GM18858 (cell line): Measurements from ENCODE around the gene ARL15.

Experiments
- ATAC-seq: cut with Tn5 transposase; IDR thresholded peaks from one replicate; pipeline ENCODE4 v1.9.1; 2021; ENCODE audit not compliant: unreplicated experiment

The ARL15 gene

DNA sequence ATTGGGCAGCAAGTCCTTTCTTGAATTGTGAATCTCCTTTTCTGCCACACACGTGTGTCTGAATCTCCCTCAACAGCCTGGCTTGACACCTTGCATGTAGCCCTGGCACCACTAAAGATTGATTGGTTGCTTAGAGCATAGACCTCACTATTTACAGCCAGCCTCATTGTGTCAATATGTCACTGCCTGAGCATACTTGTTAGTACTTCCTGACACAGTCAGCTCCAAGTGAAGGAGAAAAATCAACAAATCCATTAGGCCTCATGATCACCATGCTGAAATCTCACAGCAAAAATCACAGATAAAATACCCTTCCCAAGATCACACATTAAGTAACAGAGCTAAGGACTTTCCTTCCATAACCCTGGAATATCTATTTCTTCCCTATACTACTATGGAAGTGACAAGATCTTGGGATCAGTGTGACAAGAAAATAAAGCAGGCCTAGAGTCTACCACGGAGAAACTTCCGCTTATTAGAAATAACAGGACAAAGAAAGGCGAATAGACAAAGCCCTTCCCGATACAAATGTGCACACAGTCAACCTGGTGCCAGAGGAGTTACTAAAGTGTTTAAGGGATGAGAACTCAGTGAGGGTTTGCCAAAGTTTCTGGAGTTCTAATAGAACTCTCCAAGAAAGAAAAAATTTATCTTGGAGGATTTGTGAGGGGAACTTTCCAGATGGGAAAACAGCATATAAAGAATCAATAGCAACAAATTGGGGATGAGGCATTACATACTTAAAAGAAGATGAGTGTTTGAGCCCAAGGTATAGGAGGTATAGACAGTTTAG is 5.6 kb upstream of the ARL15 start:
- no peak for ATAC-seq

DNA sequence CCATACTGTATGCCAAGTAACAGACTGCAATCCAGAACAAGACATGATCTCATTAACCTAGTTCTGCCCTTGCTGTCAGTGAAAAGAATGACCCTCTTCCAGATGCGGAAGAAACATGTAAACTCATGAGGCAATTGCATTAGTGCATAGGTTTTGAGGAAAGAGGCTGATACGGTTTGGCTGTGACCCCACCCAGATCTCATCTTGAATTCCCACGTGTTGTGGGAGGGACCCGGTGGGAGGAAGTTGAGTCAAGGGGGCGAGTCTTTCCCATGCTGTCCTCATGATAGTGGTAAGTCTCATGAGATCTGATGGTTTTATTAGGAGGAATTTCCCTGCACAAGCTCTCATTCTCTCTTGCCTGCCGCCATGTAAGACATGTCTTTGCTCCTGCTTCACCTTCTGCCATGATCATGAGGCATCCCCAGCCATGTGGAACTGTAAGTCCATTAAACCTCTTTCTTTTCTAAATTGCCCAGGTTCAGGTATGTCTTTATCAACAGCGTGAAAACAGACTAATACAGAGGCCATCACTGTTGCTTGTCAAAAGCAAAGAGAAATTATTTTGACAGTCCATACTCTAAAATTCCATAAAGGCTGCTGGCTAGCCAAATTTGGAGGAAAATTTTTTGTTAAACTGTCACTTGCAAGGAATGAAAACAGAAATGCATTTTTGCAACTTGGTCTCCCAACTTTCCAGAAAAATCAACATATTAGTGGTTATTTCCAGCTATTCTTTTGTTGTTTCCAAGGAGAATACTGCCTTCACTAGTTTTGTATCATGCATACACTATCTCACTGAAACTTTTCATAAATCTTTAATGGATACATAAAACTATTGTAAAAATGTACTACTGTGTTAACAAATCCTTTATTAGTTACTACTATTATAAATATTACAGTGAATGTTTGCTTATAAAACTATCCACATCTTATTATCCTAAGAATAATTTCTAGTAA is 3.2 kb upstream of the ARL15 start:
- no peak for ATAC-seq

DNA sequence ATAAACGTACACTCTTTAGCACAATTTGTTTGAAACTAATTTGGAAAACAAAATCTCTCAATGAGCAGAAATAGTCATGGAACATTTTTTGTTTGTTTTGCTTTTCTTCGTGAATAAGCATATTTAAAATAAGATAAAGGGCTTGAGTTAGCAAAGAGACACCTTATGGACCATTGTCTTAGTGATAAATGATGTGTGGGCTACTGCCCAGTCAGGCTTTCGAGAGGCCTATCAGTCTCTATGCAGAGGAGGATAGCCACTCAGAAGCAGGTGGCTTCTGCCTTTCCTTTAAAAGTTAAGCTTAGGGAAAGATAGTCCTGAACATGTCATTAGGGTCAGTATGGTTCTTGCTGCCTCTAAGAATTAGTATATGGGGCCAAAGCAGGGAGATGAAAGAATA is 2.1 kb upstream of the ARL15 start:
- ATAC-seq, result no peak

DNA sequence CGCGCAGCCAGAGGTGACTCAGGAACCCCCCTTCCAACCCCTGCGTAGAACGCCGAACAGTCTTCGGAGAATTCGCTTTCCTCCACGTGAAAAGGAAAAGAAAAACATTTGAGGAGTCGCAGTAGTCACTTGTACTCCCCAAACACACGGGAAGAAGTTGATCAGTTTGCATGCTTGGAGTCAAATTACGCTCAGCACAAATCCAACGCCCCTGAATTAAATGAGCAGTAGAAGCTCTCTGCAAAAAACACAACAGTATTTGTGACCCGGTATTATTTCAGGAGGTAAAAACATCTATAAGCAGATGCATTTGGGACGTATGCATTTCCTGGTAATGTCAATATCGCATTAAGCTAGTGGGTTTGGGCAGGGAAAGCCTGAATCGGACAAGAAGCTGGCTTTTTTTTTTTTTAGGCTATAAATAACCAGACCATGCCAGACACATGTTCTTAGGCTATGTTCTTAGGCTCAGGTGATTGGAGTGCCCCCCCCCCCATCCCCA is 854 bp upstream of the ARL15 start:
- ATAC-seq, result no peak

DNA sequence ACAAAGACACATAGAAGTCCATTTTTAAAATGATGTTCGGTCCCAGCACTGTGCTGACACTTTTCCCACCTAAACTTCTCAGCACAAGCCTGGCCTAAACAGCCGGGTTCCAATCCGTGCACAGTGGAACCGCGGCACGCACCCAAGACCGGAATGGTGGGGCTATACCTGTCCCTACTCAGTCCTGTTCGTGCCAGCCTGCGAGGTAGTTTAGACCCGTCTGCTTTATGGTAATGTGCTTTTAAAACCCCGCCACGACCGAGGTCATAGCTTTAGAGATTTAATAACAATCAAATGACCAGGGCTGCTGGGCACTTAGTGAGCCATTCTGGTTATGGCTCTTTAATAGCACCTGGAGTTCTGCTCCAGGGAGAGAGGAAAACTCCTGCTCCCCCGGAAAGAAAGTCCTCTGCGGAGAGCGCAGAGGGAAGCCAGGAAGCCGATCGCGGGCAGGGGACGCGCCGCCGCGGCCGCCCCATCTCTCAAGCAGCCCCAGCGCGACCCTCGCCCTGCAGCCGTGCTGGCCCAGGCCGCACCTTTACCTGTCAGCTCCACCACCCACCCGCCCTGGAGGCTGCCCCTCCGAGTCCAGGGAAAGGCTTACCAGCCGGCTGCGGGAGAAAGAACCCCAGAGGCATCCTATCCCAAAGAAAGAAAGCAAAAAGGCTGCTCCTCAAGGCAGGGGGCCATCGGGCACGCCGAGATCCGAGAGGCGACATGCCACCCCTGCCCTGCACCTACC is 511 bp downstream of the ARL15 start:
- ATAC-seq, result no peak

DNA sequence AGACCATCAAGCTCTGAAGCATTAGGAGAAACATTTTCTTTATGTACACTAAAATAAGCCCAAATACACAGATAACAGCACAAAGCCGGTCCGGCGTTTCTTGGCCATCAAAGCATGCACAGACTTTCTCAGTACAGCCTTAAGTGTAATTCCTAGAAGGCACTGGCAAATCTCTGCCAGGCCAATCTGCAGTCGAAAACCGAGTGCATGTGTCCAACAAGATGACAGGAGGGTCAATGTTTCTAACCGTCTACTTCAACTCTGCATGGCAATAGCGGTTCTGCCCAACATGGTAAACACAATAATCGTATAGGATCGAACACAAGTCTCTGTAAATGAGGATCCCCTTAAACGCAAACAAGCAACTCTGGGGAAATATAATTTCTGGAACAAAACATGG is 1.1 kb downstream of the ARL15 start:
- no peak for ATAC-seq

DNA sequence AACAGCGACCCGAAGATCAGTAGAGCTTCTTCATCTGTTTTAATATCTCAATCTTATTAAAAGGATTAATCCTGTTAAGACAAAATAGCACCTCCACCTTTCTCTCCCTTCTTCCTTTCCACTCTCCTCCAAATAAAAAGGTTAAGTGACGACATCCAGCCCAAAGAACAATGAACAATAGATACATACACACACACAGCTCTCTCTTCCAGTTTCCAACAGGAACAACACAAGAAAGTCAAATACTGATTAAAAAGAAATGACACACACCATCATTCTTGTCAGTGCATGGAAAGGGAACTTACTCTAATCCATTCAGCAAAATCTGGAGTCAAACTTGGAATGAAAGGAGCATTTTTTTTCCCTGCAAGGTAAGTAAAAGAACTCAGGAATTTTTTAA is 2.8 kb downstream of the ARL15 start:
- no peak for ATAC-seq

DNA sequence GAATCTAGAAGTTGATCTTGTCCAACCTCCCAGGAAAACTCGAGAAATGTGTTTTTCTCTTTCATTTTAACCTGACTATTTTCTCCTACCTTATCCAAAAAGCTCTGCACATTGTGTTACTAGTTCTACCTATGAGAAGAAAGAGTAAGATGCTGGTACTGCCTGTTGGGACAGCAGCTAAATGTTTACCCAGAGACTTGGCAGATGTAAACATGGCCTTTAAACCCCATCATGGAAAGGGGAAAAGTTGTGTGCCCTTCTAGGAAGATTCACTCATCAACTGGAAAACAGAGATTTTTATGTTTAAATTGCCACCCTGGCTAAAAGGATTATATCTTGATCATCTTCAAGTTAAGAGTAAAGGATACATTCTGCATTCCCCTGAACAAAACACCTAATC is 3.5 kb downstream of the ARL15 start:
- no peak for ATAC-seq

DNA sequence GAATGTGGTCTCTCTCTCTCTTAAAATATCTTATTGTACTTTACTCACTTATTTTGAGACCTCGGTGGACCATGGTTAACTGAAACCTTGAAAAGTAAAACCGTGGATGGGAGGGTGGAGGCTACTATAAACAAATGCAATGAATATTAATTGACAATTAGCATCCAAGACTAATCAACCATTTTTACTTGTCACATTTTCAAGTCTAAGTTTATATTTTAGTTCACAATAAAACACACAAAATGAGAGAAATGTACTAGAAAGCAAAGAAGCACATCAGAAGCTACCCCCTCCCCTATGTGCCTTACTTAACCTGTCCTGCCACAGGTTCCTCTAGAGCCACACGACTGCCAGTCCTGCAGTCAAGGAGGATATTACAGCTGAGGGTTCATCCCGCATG is 4.6 kb downstream of the ARL15 start:
- no peak for ATAC-seq

DNA sequence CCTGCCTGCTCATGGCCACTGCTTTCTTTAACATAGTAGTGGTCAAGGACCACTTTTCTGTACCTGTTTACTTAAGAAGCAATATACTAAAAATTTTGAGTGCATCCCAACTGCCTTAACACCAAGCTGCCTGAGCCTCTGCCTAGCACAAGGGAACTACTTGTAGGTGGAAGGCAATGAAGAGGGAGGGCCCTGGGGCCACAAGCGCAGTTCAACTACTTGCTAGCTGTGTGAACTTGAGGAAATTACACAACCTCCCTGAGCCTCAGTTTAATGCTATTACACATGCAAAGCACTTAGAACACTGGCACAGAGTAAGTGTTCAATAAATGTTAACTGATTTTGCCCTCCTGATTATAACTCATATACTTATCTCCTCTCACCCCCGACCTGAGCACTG is 6.3 kb downstream of the ARL15 start:
- ATAC-seq, result no peak

DNA sequence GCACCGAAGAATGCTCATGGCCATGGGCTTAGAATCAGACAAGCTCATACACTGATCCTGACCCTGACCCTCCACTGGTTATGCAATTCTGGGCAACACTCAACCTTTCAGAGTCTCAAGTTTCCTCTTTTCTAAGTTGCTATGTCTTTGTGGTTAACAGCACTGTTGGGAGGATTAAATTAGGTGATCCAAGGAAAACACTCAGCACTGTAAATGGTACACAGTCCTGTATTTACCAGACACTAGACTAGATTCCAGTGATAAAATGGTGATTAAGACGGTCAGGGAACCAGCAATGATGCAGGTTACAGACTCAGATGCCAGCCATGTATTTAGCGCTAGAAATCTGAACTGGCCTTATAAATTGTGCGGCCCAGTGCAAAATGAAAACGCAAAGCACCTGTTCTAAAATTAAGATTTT is 8.1 kb downstream of the ARL15 start:
- no peak for ATAC-seq

DNA sequence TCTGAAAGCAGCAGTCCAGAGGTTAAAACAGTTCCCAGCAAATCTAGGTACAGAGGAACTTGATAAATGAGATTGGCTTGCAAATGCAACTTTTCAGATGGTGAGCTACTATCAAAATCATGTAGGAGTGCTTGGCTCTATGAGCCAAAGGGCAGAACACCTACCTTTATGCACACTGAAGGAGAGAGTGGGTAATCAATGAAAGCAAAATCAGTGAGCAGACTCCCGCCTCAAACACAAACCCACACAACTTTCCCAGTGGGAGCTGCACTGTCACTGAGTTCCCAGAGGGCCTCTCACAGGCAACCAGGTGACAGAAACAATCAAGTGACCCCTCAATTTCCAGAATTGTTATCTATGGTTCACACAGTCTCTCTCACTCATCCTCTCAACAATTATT is 8.5 kb downstream of the ARL15 start:
- no peak for ATAC-seq

DNA sequence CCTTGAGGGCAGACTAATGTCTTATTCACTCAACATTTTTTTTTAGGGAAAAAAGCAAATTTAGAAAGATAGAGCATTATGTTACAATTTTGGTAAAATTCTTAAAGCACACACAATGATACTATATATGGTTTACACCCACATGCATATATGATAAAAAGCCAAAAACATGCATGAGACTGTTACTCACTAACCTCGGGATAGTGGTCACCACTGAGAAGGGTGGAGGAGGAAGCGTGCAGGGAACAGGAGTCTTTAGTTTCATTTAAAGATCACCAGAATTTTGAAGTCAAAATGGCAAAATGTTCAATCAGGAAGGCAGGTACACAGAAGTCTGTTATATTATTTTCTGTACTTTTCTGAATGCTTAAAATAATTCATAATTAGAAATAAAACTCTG is 9.2 kb downstream of the ARL15 start:
- no peak for ATAC-seq

DNA sequence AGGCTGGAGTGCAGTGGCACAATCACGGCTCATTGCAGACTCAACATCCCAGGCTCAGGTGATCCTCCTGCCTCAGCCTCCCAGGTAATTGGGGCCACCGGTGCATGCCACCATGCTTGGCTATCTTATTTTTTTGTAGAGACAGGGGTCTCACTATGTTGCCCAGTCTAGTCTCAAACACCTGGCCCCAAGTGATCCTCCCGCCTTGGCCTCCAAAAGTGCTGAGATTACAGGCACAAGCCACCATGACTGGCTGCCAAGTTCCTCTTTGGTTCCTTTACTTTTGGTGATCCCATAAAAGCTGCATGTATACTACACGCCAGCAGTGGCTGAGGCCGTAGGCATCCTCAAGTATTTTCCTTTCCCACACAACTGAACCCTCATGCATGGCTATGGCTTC is 11.4 kb downstream of the ARL15 start:
- ATAC-seq, result no peak

DNA sequence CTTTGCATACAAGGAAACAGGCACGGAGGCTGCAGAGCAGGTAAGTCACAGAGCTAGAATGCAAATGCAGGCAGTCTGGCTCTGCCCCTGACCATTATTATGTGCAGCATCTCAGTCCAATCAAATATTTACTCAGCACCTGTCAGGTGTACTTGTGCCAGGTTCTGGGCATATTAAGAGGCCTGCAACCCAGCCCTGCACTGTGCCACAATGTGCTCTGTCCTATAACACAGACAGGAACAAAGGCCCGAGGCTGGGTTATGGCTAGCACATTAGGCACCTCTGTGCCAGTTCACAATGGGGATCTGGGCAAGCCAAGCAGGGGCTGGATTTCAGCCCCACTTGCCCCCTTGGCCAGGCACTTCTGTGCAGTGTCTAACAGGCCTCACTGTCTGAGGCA is 14.0 kb downstream of the ARL15 start:
- ATAC-seq, result no peak

DNA sequence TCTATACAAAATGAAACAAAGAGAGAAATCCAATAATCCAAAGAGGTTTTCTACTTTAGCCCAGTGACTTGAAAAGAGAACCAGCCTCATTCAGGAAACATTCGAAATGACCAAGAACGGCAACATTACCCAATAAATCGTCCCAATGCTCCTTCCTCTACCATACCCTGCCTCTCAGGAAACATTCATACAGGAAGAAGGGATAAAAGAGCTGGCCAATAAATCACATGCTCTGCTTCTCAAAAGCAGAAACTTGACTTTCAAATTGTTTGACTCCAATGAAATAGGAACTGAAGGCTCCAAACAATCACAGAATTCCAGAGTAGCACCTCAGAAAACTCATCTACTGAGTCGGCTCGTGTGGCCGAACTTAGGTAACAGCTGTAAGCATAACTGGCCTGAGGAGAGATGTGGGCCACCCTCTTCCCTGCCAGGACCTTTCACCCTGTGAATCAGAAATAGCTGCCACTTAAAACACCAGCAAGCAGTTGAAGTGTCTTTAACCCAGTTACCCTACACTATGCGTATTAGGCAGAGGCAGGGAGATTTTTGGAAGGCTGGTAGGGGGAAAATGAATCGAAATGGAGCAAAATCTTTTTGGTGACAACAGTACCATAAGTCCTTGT is 14.6 kb downstream of the ARL15 start:
- ATAC-seq, result no peak

DNA sequence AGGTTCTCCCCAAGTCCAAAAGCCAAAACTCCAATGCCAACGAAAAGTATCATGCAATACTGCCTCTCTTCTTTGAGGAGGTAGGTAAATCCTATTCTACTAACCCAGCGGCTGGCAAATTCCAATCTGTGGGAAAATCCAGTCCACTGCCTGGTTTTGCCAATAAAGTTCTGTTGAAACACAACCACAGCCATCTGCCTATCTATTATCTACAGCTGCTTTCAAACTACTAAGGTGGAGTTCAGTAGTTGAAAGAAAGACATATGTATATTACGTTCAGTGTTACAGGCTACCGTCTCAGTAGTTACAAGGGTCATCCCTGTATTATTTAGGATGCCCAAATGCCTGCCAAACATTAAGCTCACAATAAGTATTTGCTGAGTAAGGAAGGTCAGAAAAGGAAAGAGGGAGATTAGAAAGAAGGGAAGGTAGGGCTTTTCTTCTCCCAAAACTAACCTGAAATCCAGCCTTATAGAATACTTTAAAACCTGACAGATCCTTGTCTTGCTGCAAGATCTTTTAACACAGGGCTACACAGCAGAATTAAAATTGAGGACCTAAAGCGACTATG is 16.2 kb downstream of the ARL15 start:
- no peak for ATAC-seq

DNA sequence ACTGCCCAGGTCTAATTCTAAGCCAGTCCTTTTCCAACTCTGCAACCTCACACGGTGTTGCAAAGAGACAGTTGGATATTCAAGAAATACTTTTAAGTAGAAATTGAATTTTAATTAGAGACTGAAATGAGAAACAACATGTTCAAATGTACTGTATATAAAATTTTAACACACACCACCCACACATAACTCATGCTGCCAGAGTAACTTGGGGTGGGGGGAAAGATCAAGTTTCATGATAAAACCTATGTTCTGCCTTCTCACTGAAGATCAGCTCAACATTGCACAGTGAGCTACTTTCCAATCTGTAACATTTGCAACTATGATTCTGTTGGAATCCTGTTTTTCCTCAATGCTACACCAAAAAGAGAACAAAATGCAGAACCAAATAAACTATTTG is 17.5 kb downstream of the ARL15 start:
- no peak for ATAC-seq

DNA sequence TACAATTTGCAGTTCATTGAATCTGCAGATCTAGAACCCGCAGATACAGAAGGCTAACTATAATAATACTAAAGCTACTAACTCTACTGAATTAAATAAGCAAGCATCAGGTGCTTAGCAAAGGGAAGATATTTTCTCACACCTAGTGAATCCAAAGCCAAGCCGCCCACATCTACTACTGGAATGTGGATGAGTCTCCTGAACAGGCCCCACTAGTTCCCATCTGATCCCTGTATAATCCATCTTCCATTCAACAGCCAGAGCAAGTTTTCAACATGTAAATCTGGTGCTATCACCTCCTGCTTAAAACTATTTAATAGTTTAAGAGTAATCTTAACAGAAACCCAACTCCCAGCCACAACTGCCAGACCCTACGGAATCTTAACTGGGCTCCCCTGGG is 18.9 kb downstream of the ARL15 start:
- ATAC-seq, result no peak

DNA sequence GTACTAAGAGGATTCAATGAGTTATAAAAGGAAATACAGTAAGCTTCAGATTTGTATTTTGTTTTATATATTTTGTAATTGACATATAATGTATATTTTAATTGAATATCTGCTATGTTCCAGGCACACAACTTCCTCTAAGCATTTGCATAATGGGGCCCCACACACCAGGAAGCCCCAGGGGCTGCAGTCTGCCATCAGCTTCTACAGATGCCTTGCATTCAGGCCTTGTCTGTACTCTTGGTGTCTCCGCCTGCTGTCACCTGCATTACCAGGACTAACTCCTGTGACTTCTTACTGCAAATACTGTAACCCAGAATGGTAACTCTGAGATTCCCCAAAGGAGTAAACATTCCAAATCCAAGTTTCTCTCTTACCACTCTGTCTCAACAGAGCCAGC is 20.6 kb downstream of the ARL15 start:
- no peak for ATAC-seq
